ENCODE results near the gene GNG2.

GNG2 gene

GRCh38 chr14:51969852-51970540 lies 109.6 kb downstream of the GNG2 start:
- no peak for DNase-seq (ENCODE audit: low read depth, low spot score)
- no peak overlapping the region for H3K4me3 ChIP-seq (ENCODE audit: low read length)

GRCh38 chr14:51972566-51972965 lies 112.2 kb downstream of the GNG2 start:
- DNase-seq (ENCODE audit: low read depth, low spot score) = no peak
- no peak overlapping the region for H3K4me3 ChIP-seq (ENCODE audit: low read length)

GRCh38 chr14:51977075-51977474 lies 116.7 kb downstream of the GNG2 start:
- no peak for DNase-seq (ENCODE audit: low read depth, low spot score)
- no peak overlapping the region for H3K4me3 ChIP-seq (ENCODE audit: low read length)

- H3K4me3 ChIP-seq (ENCODE audit: low read length) = no peak overlapping the region
- no peak for DNase-seq (ENCODE audit: low read depth, low spot score)
Observed at GRCh38 chr14:51978681-51979085, 118.3 kb downstream of the GNG2 start.

- no peak overlapping the region for H3K4me3 ChIP-seq (ENCODE audit: low read length)
- peak; percentile 66 for DNase-seq (ENCODE audit: low read depth, low spot score)
Observed at GRCh38 chr14:51979088-51979709, 118.8 kb downstream of the GNG2 start.

- DNase-seq (ENCODE audit: low read depth, low spot score) = no peak
Observed at GRCh38 chr14:51981218-51981854, 120.9 kb downstream of the GNG2 start.

GRCh38 chr14:51988221-51988620 lies 127.8 kb downstream of the GNG2 start:
- DNase-seq (ENCODE audit: low read depth, low spot score) = no peak
- no peak overlapping the region for H3K4me3 ChIP-seq (ENCODE audit: low read length)

More at GRCh38 chr14:51981218-51981854, 120.9 kb downstream of the GNG2 start:
- H3K4me3 ChIP-seq (ENCODE audit: low read length) = no peak overlapping the region

- peak within 1 kb of the TSS; percentile 90 for H3K4me3 ChIP-seq (ENCODE audit: low read length)
- DNase-seq (ENCODE audit: low read depth, low spot score) = peak; percentile 91
Observed at GRCh38 chr14:51989293-51990234, 129.2 kb downstream of the GNG2 start, which contains the start of gene RTRAF. Gene RTRAF (plus strand): TSS chr14:51989546. CDS start chr14:51989640, 94 bp downstream.

- peak overlapping the region; percentile 90 for H3K4me3 ChIP-seq (ENCODE audit: low read length)
- DNase-seq (ENCODE audit: low read depth, low spot score) = no peak
Observed at GRCh38 chr14:51990488-51990887, 130.1 kb downstream of the GNG2 start.

GRCh38 chr14:51993285-51993920 lies 133.0 kb downstream of the GNG2 start:
- no peak overlapping the region for H3K4me3 ChIP-seq (ENCODE audit: low read length)
- DNase-seq (ENCODE audit: low read depth, low spot score) = no peak

- H3K4me3 ChIP-seq (ENCODE audit: low read length) = no peak overlapping the region
- peak; percentile 46 for DNase-seq (ENCODE audit: low read depth, low spot score)
Observed at GRCh38 chr14:51996148-51996746, 135.8 kb downstream of the GNG2 start.

- no peak overlapping the region for H3K4me3 ChIP-seq (ENCODE audit: low read length)
- DNase-seq (ENCODE audit: low read depth, low spot score) = no peak
Observed at GRCh38 chr14:51998348-51998747, 137.9 kb downstream of the GNG2 start.

GRCh38 chr14:51999084-51999483 lies 138.7 kb downstream of the GNG2 start:
- no peak overlapping the region for H3K4me3 ChIP-seq (ENCODE audit: low read length)
- DNase-seq (ENCODE audit: low read depth, low spot score) = no peak

- no peak for DNase-seq (ENCODE audit: low read depth, low spot score)
- no peak overlapping the region for H3K4me3 ChIP-seq (ENCODE audit: low read length)
Observed at GRCh38 chr14:52000019-52000582, 139.7 kb downstream of the GNG2 start.

- no peak overlapping the region for H3K4me3 ChIP-seq (ENCODE audit: low read length)
- no peak for DNase-seq (ENCODE audit: low read depth, low spot score)
Observed at GRCh38 chr14:52000696-52001095, 140.3 kb downstream of the GNG2 start.

GRCh38 chr14:52002542-52002941 lies 142.1 kb downstream of the GNG2 start:
- H3K4me3 ChIP-seq (ENCODE audit: low read length) = no peak overlapping the region
- no peak for DNase-seq (ENCODE audit: low read depth, low spot score)

GRCh38 chr14:52003324-52003723 lies 142.9 kb downstream of the GNG2 start:
- DNase-seq (ENCODE audit: low read depth, low spot score) = no peak
- H3K4me3 ChIP-seq (ENCODE audit: low read length) = no peak overlapping the region

GRCh38 chr14:52005625-52006024 lies 145.2 kb downstream of the GNG2 start:
- no peak overlapping the region for H3K4me3 ChIP-seq (ENCODE audit: low read length)
- no peak for DNase-seq (ENCODE audit: low read depth, low spot score)
